ENCODE measurements around the gene ERICH3.

- no peak for TF ChIP-seq CTCF (conservative IDR thresholded peaks at IDR 0.05)
- TF ChIP-seq ZFX (IDR thresholded peaks at IDR 0.05), result no peak
Measured at GRCh38 chr1:74641876-74642275, 31.7 kb downstream of the ERICH3 start.
